K562 (cell line): ENCODE measurements around the gene PRKACB. TPM values are rescaled to one million over a fixed set of nuclear protein-coding genes. Genes with fewer than 3 reads are reported as not detected.

Experiments
- ATAC-seq: fragments of 200-7000 bp; cut with Tn5 transposase; 3 replicates; pipeline ENCODE4 v1.9.1; 2020; ENCODE audit warnings: moderate library complexity
- BruUV-seq: library from RNA; stranded (reverse); fragments of 400-500 nt; replicated peaks from 2 replicates; lab custom pipeline; 2021; lab: Mats Ljungman, UMichigan
- CTCF ChIA-PET: fragments of 300-600 bp; formaldehyde crosslinking; extraction: SDS; loops from one replicate; lab custom pipeline; 2021; ENCODE audit warnings: low intra/inter-chr PET ratio; lab: Yijun Ruan, JAX
- POLR2A ChIA-PET: fragments of 300-600, 350-650 bp; sonication (Branson Sonifier 250); formaldehyde crosslinking; extraction: SDS; loops from one replicate; lab custom pipeline; 2021; ENCODE audit warnings: antibody characterized with exemption, inconsistent platforms; lab: Yijun Ruan, JAX
- DNase-seq, 4 experiments: peaks; one replicate each; pipeline versions ENCODE4 v3.0.0 to v3.0.0-alpha.2; 2011 to 2018; ENCODE audit warnings: low spot score in 3 of 4, mixed read lengths in 3 of 4; ENCODE audit errors: extremely low read depth in 1 of 4
- FAIRE-seq: peaks from 2 replicates; lab custom pipeline; 2011; peaks lifted over from hg19 to GRCh38; lab: Jason Lieb, UNC
- H2AFZ ChIP-seq: 2 replicates; pipeline ENCODE4 v1.6.0; 2011; ENCODE audit warnings: low read depth, low read length, control low read depth, inconsistent platforms
- H3K27ac ChIP-seq: fragments of 200-600 bp; 3 replicates; pipeline ENCODE4 v1.8.0; 2011; ENCODE audit warnings: low read depth, mild to moderate bottlenecking, control low read depth, inconsistent platforms, low read length, moderate library complexity, mixed read lengths; ENCODE audit errors: extremely low read depth
- H3K27me3 ChIP-seq, 2 experiments: fragments of 300-600 bp in 1 of 2; 2 replicates in 1 of 2; 3 replicates in 1 of 2; pipeline versions ENCODE4 v1.6.0 to v1.8.0; 2011; ENCODE audit warnings: inconsistent platforms in 2 of 2, low read length in 2 of 2, mild to moderate bottlenecking in 1 of 2, mixed read lengths in 1 of 2, moderate library complexity in 1 of 2; ENCODE audit not compliant: control insufficient read depth in 2 of 2, insufficient read depth in 2 of 2
- H3K36me3 ChIP-seq: fragments of 300-600 bp; 3 replicates; pipeline ENCODE4 v1.8.0; 2011; ENCODE audit warnings: mild to moderate bottlenecking, low read length, inconsistent platforms; ENCODE audit not compliant: control insufficient read depth, insufficient read depth
- H3K4me1 ChIP-seq, 2 experiments: fragments of 200-600 bp in 1 of 2; replicated peaks in 1 of 2; 2 replicates in 1 of 2; 3 replicates in 1 of 2; pipeline versions ENCODE4 v1.5.1 to v1.8.0; 2011; ENCODE audit warnings: inconsistent platforms in 2 of 2, low read length in 2 of 2, mild to moderate bottlenecking in 1 of 2, mixed read lengths in 1 of 2, moderate library complexity in 1 of 2; ENCODE audit not compliant: control insufficient read depth in 2 of 2, insufficient read depth in 2 of 2
- H3K4me2 ChIP-seq: 2 replicates; pipeline ENCODE4 v1.6.1; 2011; ENCODE audit warnings: low read length, control low read depth, inconsistent platforms, mixed read lengths; ENCODE audit not compliant: insufficient read depth
- H3K4me3 ChIP-seq: fragments of 200-600 bp; sonication (generic), shearing (Covaris generic); 2 replicates; pipeline ENCODE4 v1.5.1; 2016; ENCODE audit warnings: control low read depth, inconsistent platforms
- H3K79me2 ChIP-seq: fragments of 200-600 bp; 3 replicates; pipeline ENCODE4 v1.8.0; 2011; ENCODE audit warnings: low read length, inconsistent platforms; ENCODE audit not compliant: control insufficient read depth, insufficient read depth
- H3K9ac ChIP-seq, 2 experiments: 2 replicates each; pipeline versions ENCODE4 v1.6.0 to v1.6.1; 2011; ENCODE audit warnings: low read depth in 2 of 2, low read length in 2 of 2, control low read depth in 1 of 2, inconsistent platforms in 1 of 2, mild to moderate bottlenecking in 1 of 2, mixed read lengths in 1 of 2; ENCODE audit not compliant: insufficient read depth in 1 of 2
- H3K9me1 ChIP-seq: one replicate; pipeline ENCODE4 v1.6.0; 2011; ENCODE audit warnings: inconsistent platforms, mild to moderate bottlenecking, low read length, moderate library complexity; ENCODE audit not compliant: control insufficient read depth, insufficient read depth
- H3K9me3 ChIP-seq: replicated peaks from 2 replicates; pipeline ENCODE4 v1.5.1; 2011; ENCODE audit warnings: low read depth, low read length, inconsistent platforms; ENCODE audit not compliant: control insufficient read depth, insufficient read depth
- H4K20me1 ChIP-seq: replicated peaks from 2 replicates; pipeline ENCODE4 v1.6.1; 2011; ENCODE audit warnings: low read length, inconsistent platforms, mixed read lengths; ENCODE audit not compliant: control insufficient read depth, insufficient read depth
- HEY1 ChIP-seq: fragments of 250-450 bp; sonication (Bioruptor Pico); IDR thresholded peaks from 2 replicates; pipeline ENCODE4 v1.5.0; 2020; ENCODE audit warnings: mild to moderate bottlenecking, moderate library complexity, borderline replicate concordance
- IRF1 ChIP-seq: sonication (generic); formaldehyde crosslinking; IDR thresholded peaks from 2 replicates; pipeline ENCODE4 v1.8.0; 2022; ENCODE audit warnings: missing genetic modification reagents, mild to moderate bottlenecking, borderline replicate concordance
- LCOR ChIP-seq: sonication (generic); formaldehyde crosslinking; IDR thresholded peaks from 2 replicates; pipeline ENCODE4 v1.8.0; 2022; ENCODE audit warnings: mild to moderate bottlenecking, missing genetic modification reagents
- NR1H2 ChIP-seq: sonication (generic); formaldehyde crosslinking; IDR thresholded peaks from 2 replicates; pipeline ENCODE4 v1.4.0; 2020; ENCODE audit warnings: mild to moderate bottlenecking, missing genetic modification reagents
- SRSF9 ChIP-seq: fragments of 200-400 bp; formaldehyde crosslinking; IDR thresholded peaks from 2 replicates; pipeline ENCODE4 v1.6.1; 2017; ENCODE audit warnings: low read depth, low read length, borderline replicate concordance
- ZNF695 ChIP-seq: fragments of 450-650 bp; formaldehyde crosslinking; IDR thresholded peaks from 2 replicates; pipeline ENCODE4 v1.4.0; 2020; ENCODE audit warnings: mild to moderate bottlenecking, moderate library complexity
- WGBS: fragments of 100-300 bp; shearing (Covaris generic); methylation state at CpG from one replicate; pipeline ENCODE4 v1.1.6; 2016; ENCODE audit warnings: low coverage, mixed read lengths; ENCODE audit not compliant: insufficient coverage; ENCODE audit errors: missing lambda C conversion rate; 5-methylcytosine and 5-hydroxymethylcytosine counted together
- in situ Hi-C: fragments of 300-500 bp; cut with MboI; formaldehyde crosslinking; loops from 4 replicates; pipeline ENCODE4 v1.15.0; 2018; ENCODE audit warnings: inconsistent platforms, mixed read lengths
- intact Hi-C: fragments of 100-400 bp; cut with micrococcal nuclease; formaldehyde crosslinking; loops from 2 replicates; pipeline ENCODE4 v1.14.2; 2022
- polyA plus RNA-seq, 8 experiments: library from polyadenylated mRNA; depleted of rRNA in 4 of 8; stranded (reverse) in 5 of 8; unstranded in 3 of 8; fragments of >200 nt; fragmentation: Nextera tagmentation in 2 of 8; fragmentation: Illumina TruSeq in 1 of 8; extraction: Ambion mirVana in 2 of 8; extraction: Trizol in 1 of 8; gene quantifications; 2 replicates each; pipeline versions ENCODE4 v1.2.1 to v1.2.3, GENCODE V29; 2011 to 2014; ENCODE audit warnings: inconsistent platforms in 1 of 8, missing spikeins in 1 of 8
- total RNA-seq, 7 experiments: library from RNA; depleted of rRNA in 6 of 7; stranded (reverse); fragments of >200 nt in 6 of 7; fragmentation: Illumina TruSeq in 2 of 7; extraction: Trizol in 2 of 7; gene quantifications; 2 replicates each; pipeline versions ENCODE4 v1.2.1 to v1.2.3, GENCODE V29; 2011 to 2021; ENCODE audit warnings: low replicate concordance in 1 of 7
- TF ChIP-seq, protein P1 (sequence below): fragments of 450-650 bp; formaldehyde crosslinking; IDR thresholded peaks from 2 replicates; pipeline ENCODE4 v1.4.0; 2020; ENCODE audit warnings: mild to moderate bottlenecking

The PRKACB gene
- total and polyA plus RNA-seq, 9 of the 15 experiments (the other 6 are each of a cell fraction or from before 2014, with no cell fraction given), result 1.1 to 5.2 (median 2.8) TPM

DNA sequence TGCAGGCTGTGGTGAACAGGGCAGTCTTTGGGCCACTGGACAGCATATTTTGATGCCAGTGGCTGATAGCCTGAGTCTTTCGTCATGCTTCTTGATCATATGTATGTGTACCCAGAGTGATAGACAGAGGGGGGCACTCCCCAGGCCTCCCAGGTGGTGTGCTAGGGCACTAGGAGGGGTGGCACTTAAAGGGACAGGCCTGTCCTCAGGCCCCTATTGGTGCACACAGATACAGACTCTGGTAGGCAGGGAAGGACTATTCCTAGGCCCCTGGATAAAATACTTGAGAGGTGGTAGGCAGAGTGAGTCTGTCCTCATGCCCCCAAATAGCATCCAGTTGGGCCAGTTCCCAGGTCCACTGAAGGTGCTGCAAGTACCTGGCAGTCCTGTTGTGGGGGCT is 80.8 kb downstream of the PRKACB start:
- 58% methylated on average over 1 of the region's 1 CpG for WGBS
- intact Hi-C loops (no loop called here), in situ Hi-C loops (no loop called here)
- ATAC-seq (no peak), DNase-seq (no peak), FAIRE-seq (no peak)
- H3K9ac ChIP-seq, result no peak overlapping the region
- no peak overlapping the region for H2AFZ ChIP-seq
- no peak overlapping the region for H3K4me3 ChIP-seq
- no peaks in the 10 kb centered on the region for H3K36me3 ChIP-seq
- no peaks in the 10 kb centered on the region; a peak in 1 of 5 replicates for H3K4me1 ChIP-seq
- H3K9me1 ChIP-seq, result no peaks in the 10 kb centered on the region
- H3K79me2 ChIP-seq, result no peaks in the 10 kb centered on the region
- no peak overlapping the region for H3K4me2 ChIP-seq
- H4K20me1 ChIP-seq, result no peaks in the 10 kb centered on the region
- ChIA-PET POLR2A (no interaction called here), CTCF (no interaction called here)
- TF ChIP-seq ZNF695 (CRISPR knock-in tag), result no peak
- no peak for TF ChIP-seq LCOR (CRISPR knock-in tag)
- no peak for TF ChIP-seq NR1H2 (CRISPR knock-in tag)
- TF ChIP-seq, protein P1, sequence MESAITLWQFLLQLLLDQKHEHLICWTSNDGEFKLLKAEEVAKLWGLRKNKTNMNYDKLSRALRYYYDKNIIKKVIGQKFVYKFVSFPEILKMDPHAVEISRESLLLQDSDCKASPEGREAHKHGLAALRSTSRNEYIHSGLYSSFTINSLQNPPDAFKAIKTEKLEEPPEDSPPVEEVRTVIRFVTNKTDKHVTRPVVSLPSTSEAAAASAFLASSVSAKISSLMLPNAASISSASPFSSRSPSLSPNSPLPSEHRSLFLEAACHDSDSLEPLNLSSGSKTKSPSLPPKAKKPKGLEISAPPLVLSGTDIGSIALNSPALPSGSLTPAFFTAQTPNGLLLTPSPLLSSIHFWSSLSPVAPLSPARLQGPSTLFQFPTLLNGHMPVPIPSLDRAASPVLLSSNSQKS (CRISPR knock-in tag), result no peak
- TF ChIP-seq HEY1 (CRISPR knock-in tag), result no peak
- TF ChIP-seq SRSF9, result no peak
- TF ChIP-seq IRF1 (CRISPR knock-in tag), result no peak
- H3K27ac ChIP-seq, result no peak overlapping the region
- H3K9me3 ChIP-seq, result no peaks in the 10 kb centered on the region; the same call in 1 of the 2 replicates
- H3K27me3 ChIP-seq, result no peaks in the 10 kb centered on the region
- no TSS peak for BruUV-seq
